Measurements from ENCODE around the gene MMEL1.

- no peak for TF ChIP-seq CTCF (conservative IDR thresholded peaks at IDR 0.05; ENCODE audit: low read length)
- no peak for TF ChIP-seq EZH2phosphoT487 (IDR thresholded peaks at IDR 0.05; ENCODE audit: borderline replicate concordance, low read depth, low read length)
Observed at GRCh38 chr1:2586154-2587070, 46.4 kb downstream of the MMEL1 start, which contains the start of gene PRXL2B.

Measured in OCI-LY7 (cell line).